Measurements from ENCODE around the gene RHOBTB1.
A peak's percentile ranks its signal among the peaks of the same experiment; 100 is the strongest.
"Not testable (repeated sequence)": the region's sequence is repeated elsewhere in the genome, so short reads cannot be mapped to it uniquely, and the experiment has no call there.

Gene RHOBTB1, protein sequence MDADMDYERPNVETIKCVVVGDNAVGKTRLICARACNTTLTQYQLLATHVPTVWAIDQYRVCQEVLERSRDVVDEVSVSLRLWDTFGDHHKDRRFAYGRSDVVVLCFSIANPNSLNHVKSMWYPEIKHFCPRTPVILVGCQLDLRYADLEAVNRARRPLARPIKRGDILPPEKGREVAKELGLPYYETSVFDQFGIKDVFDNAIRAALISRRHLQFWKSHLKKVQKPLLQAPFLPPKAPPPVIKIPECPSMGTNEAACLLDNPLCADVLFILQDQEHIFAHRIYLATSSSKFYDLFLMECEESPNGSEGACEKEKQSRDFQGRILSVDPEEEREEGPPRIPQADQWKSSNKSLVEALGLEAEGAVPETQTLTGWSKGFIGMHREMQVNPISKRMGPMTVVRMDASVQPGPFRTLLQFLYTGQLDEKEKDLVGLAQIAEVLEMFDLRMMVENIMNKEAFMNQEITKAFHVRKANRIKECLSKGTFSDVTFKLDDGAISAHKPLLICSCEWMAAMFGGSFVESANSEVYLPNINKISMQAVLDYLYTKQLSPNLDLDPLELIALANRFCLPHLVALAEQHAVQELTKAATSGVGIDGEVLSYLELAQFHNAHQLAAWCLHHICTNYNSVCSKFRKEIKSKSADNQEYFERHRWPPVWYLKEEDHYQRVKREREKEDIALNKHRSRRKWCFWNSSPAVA

GRCh38 chr10:60944058-60944909 is at the start of gene RHOBTB1:
TSS of gene RHOBTB1 (minus strand) at chr10:60944185. CDS start at chr10:60911542, 32,643 bp downstream.
- DNase-seq (ENCODE audit: low spot score): peak; percentile 88

DNA sequence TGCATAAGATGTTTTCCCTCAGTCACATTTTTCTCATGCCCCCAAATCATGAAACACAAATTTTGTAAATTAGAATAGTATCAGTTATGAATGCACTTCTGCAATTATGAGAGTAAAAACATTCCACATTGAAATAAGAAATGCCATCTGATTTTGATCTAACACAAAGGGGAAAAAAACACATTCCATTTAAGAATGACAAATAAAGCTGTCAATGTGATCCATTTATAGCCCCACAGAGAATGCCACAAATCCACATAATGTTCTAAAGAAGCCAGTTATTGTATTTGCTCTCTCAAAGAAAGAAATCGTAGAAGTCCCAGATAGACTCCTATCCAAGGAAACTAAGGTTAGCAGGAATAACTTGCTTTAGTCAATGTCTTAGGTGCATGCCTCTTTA is 48.7 kb upstream of the RHOBTB1 start:
- no peak for DNase-seq (ENCODE audit: low spot score)

DNA sequence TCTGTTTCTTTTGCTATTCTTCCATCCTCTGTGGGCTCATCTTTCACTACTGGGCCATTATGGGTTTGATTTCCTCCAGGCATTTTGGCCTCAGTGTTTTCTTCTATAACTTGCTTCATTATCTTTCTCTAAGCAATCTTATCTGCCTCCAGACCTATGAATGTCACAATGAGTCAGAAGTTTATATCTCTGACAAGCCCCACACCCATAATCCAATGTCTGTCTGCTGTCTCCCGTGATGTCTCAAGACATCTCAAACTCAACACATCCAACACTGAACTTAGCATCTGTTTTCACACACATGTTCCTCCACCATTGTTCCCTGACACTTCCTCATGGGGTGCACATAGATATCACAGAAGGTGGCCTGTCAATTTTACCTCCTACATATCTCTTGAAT is 46.7 kb upstream of the RHOBTB1 start:
- DNase-seq (ENCODE audit: low spot score): no peak

DNA sequence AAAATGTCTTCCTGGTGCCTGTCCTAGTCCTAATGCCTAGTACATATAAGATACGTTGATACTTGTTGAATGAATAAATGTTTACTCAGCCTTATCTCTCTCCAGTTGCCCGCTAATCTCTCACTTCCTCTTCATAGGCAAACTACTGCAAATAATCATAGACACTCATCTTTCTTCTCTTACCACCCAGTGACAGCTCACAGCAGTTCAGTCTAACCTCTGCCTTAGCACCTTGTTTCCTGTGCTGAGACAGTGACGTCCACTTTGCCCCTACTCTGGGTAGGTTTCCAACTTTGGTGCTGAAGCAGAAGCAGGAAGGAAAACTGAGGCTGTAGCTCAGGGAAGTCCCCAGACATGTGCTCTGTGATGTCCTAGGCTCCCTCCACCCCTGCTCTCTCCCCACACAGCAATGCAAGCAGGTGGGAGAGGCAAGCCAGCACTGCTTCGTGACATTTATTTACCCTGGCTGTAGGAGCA is 45.5 kb upstream of the RHOBTB1 start:
- no peak for DNase-seq (ENCODE audit: low spot score)

DNA sequence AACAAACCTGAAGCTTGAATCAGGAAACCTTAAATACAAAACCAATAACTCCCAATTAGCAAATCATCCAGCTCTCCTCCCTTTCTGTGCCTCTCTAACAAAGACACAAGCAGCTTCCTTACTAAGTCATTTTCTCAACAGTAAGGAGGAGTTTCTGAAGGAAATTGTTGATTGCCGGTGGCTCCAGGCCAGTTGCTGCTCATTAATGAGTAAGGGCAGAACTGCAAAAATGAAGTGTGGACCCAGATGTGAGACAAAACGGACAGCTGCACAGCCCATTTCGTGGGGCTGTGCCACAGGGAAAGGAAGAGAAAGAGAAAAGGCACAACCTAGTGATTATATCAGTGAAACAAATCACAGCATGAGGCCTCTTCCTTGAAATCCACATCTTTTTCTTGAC is 42.8 kb upstream of the RHOBTB1 start:
- no peak for DNase-seq (ENCODE audit: low spot score)

- DNase-seq (ENCODE audit: low spot score): no peak
These were observed 42.0 kb upstream of the RHOBTB1 start for GRCh38 chr10:60985951-60986350.

DNA sequence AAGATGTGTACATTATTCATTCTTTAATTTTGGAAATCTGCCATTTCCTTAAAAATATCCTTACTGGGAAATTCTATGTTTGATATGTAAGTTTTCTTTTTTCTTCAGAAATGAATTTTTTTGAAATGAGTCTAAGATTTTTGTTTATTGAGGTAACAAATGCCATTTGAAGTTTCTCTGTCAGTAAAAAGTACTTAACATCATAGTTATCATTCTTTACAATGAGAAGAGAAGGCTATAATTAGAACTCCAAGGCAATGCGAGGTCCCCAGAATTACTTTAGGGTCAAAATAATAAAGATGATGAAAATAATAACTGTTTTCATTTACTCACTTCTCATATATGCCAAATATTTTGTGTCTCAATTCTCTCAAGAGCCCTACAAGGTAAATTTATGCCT is 37.0 kb upstream of the RHOBTB1 start:
- DNase-seq (ENCODE audit: low spot score): no peak

DNA sequence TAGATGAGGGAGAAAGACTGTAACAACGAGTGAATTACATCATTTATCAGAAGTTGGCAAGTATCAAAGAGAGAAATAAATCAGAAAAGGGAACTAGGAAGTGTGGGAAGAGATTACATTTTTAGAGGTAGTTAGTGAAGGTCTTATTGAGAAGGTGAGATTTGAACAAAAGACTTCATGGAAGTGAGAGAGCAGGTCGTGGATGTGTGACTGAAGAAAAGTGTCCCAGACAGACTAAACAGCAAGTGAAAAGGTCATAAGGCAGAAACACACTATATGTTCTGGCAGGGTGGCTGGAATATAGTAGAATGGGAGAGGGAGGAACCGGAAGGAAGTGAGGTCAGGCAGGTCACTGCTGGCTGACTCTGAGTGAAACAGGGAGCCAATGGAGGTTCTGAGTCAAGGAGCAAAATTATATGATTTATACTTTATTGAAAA is 35.7 kb upstream of the RHOBTB1 start:
- no peak for DNase-seq (ENCODE audit: low spot score)

GRCh38 chr10:60978287-60979115 is 34.5 kb upstream of the RHOBTB1 start:
- DNase-seq (ENCODE audit: low spot score): peak; percentile 77

DNA sequence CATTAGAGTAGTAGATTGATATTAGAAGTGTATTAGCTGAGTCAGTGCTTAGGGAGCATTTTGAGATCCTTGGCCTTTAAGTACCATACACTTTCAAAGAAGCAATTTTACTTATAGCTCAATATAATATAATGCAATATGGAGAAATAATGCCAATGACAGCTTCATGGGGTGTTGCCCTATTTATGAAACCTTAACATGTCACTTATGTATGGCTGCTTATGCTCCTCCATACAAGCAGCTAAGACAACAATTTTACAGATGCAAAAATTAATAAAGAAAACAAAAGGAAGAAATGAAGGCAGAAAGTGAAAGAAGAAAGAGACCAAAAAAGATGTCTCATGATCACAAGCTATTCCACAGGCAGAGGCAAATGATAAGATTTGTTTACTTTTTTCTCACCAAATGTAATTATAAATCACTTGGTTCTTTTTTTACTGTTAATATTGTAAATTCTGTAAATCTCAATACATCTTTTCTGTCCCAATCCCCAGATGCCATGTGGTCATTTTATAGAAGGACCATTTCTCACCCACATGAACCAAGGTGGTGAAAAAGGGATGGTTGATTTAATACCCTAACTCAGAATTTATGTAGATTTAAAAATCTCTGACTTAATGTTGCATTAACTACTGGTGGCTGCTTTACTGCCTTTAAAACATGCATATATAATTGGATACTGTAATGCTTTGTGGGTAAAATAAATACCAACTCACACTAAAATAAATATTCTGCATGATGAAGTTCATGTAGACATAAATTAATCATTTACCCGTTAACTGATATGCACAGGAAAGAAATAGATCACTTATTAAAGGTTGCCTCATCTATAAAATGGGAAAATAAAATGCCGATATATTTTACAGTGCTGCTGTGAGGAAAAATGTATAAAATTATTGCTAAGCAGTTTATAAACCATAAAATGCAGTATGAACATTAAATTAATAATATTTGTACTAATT is 33.5 kb upstream of the RHOBTB1 start:
- DNase-seq (ENCODE audit: low spot score): no peak

- no peak for DNase-seq (ENCODE audit: low spot score)
These were observed 32.7 kb upstream of the RHOBTB1 start for GRCh38 chr10:60976687-60977086.

DNA sequence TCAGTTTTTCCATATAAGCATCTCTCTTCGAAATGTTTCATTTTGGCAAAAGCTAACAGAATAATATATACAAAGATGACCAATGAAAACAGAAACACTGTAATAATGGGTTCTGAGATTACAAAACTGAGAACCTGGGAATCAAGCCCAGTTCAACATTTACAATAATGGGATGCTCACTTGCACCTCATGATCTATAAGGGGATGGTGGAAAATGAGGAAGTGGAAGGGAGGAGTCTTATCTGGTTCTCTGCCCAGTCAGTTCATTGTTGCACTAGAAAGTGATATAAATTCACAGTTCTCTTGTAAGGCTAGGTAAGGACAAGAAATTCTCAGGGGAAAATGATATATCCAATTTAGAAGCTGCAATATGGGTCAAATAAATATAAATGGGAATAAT is 31.7 kb upstream of the RHOBTB1 start:
- no peak for DNase-seq (ENCODE audit: low spot score)

- DNase-seq (ENCODE audit: low spot score): no peak
These were observed 30.6 kb upstream of the RHOBTB1 start for GRCh38 chr10:60974463-60975149.

DNA sequence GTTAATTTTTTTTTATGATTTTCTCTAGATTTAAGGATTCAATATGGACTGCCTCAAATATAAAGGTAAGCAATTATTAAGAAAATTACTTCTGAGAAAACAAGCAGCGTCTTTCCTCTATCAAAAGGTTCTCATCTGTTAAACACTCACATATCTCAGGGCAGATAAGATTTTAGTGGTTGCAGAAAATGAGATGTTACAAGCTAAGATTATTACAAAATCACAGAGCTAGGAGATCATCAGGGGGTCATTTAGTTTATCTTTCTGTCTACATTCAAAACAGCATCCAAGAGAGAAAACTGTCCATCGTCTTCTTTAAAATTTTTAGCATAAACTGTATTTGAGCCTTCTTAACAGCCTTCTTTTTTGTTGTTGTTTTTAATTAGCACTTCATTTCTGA is 29.1 kb upstream of the RHOBTB1 start:
- no peak for DNase-seq (ENCODE audit: low spot score)

GRCh38 chr10:60972181-60972580 is 28.2 kb upstream of the RHOBTB1 start:
- DNase-seq (ENCODE audit: low spot score): not testable (repeated sequence)

DNA sequence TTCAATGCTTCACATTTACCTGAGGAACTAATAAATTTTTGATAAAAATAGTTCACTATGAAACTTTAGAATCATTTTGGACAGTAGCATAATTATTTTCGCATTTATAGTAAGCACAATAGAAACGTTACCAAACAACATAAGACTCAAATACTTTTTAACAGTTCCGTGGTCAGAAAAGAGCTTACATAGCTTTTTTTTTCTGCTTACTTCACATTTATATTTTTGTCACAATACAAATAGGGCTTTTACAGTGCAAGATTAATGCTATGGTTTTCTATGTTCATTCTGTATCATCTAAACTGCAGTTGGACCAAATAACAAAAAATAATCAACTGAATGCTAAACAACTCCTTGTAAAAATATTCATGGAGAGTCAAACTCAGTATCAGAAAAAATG is 26.5 kb upstream of the RHOBTB1 start:
- no peak for DNase-seq (ENCODE audit: low spot score)

- DNase-seq (ENCODE audit: low spot score): no peak
These were observed 24.5 kb upstream of the RHOBTB1 start for GRCh38 chr10:60968504-60968903.

GRCh38 chr10:60967854-60968484 is 24.0 kb upstream of the RHOBTB1 start:
- DNase-seq (ENCODE audit: low spot score): no peak

- DNase-seq (ENCODE audit: low spot score): no peak
These were observed 23.3 kb upstream of the RHOBTB1 start for GRCh38 chr10:60967260-60967659.

Data from putamen (tissue), 1 donor.